GM19324 (cell line): ENCODE results near the gene POU6F2.

Experiments
- ATAC-seq: cut with Tn5 transposase; IDR thresholded peaks from one replicate; pipeline ENCODE4 v1.9.1; 2021; ENCODE audit warnings: mild to moderate bottlenecking, moderate library complexity; ENCODE audit not compliant: unreplicated experiment, low FRiP score

Gene POU6F2

DNA sequence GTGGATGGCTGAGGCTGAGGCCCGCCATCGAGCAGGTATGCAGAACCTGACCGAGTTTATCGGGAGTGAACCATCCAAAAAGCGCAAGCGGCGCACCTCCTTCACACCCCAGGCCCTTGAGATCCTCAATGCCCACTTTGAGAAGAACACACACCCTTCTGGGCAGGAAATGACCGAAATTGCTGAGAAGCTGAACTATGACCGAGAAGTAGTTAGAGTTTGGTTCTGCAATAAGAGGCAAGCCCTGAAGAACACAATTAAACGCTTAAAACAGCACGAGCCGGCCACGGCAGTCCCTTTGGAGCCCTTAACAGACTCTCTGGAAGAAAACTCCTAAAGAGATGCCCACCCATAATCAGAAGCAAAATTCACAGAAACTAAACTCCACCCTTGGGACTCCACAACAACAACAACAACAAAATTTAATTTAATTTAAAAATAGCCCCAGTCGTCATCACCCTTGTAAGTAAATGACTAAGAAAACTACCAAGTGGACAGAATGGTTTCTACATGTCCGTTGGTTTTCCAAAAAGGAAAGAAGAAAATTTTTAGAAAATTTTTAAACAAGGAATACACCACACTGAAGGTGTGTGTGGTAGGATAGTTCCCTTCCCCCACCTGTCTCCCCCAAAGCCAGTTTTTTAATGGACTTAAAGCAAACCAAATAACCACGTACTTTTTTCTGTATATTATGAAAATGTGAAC is 486.8 kb downstream of the POU6F2 start:
- ATAC-seq = peak; percentile 25

DNA sequence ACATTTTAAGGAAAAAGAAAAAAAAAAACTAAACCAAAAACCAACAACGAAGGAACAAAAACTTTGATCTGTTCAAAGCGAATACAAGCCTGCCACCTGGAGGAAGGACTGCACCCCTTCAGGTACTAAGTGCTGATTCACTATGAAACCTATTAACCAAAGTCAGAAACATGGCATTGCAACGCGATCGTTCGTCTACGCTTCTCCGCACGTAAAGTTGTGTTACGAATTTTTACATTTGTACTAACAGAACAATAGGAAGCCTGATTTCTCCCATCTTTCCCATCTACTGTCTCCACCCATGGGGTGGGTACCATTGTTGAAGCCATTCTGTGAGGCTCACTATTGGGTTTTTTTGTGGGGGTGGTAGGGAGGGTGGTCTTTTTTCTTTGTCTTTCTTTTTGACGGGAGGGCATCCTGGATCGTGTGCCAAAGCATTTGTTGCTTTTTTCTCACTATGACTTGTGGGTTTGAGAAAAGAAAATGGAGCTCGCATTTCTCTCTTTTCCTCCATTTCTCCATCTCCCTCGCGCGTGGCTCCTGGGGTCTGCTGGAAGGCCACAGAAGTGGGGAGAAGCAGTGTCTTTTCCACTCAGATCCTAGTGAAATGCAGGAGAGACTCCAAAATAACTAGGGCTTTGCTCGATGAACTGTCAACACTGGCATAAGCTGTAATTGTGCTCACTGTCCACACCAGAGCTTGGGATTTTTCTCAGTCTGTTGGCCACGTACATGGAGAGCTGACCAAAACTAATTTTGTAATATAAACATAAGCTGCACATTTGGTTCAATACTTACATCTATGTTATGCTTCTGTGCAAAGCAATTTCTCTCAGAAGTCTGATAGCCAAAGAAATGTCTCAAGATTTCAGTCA is 487.6 kb downstream of the POU6F2 start:
- peak; percentile 76 for ATAC-seq

- no peak for ATAC-seq
Measured at GRCh38 chr7:39468261-39468660, 490.6 kb downstream of the POU6F2 start.

DNA sequence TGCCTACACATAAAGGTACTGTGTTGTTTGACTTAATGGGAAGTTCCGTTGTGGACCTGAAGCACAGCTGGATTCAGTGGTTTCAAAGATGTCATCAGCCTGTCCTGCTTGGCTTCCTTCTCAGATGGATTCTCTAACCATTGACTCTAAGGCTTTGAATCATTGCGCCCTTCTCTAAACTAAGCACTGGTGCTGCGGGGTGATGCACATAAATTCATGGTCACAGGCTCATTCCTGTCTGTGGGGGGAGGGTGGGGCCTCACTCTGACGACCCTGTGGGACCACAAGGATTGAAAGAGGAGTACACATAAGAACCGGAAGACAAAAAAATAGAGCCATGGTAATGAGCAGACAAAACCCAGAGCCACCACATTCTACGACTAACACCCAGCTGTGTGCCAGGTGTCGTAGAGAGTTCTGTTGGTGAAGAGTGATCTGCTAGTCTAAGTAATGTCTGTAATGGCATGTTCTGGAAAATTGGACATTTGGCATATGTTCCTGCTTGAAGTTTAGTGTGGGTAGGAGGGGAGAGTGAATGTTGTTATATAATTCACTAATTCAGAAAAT is 491.2 kb downstream of the POU6F2 start:
- ATAC-seq = no peak

DNA sequence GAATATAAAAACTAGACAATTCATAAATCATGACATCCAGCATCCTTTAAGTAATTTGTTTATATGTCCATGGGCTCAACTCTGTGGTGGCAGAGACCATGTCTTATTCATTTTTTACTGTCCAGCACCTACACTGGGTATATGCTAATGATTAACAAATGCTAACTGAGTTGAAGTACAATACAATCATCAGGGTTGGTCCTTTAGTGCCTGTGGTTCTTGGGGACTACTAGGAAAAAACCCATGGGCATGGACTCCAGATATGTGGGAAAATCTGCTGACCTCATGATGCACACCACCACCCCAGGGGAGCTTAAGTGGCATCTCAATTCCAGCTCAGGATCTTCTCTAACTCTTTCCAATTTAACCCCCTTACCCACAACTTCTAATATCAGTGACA is 503.2 kb downstream of the POU6F2 start:
- ATAC-seq = no peak

GRCh38 chr7:39488467-39489393 is 511.0 kb downstream of the POU6F2 start:
- no peak for ATAC-seq

GRCh38 chr7:39490296-39490695 is 512.6 kb downstream of the POU6F2 start:
- ATAC-seq = no peak

DNA sequence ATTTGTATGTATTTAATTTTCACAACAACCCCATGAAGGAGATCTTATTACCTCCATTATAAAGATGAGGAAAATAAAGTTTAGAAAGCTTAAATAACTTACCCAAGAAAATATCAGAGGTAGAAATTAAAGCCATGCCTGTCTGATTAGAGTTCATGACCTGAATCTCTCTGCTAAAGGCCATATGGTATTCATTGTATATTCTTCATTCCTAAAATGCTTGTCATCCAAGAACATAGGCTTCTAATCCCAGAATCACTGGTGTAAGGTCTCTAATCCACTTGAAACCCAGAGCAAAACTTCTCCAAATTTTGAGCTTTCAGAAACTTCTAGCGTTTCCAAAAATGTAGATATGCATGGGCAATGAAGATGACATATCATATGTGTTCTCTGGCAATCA is 516.2 kb downstream of the POU6F2 start:
- no peak for ATAC-seq

- no peak for ATAC-seq
Measured at GRCh38 chr7:39501358-39501757, 523.6 kb downstream of the POU6F2 start.

- ATAC-seq = no peak
Measured at GRCh38 chr7:39504963-39505362, 527.3 kb downstream of the POU6F2 start.

- ATAC-seq = no peak
Measured at GRCh38 chr7:39507866-39508551, 530.3 kb downstream of the POU6F2 start.

- ATAC-seq = no peak
Measured at GRCh38 chr7:39509436-39509835, 531.7 kb downstream of the POU6F2 start.

- no peak for ATAC-seq
Measured at GRCh38 chr7:39509912-39510311, 532.2 kb downstream of the POU6F2 start.

DNA sequence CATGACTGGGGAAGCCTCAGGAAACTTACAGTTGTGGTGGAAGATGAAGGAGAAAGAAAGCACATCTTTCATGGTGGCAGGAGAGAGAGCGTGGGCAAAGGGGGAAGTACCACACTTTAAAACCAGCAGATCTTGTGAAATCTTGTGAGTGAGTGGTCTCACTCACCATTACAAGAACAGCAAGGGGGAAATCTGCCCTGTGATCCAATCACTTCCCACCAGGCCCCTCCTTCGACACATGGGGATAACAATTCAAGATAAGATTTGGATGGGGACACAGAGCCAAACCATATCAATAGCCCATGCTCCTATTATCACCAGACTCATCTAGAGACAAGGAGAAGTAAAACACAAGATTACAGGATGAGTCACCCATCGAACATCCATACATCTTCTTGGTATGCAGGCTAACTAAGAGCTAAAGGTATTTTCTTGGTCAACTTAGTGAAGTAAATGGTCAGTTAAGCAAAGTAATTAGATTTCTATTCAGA is 533.2 kb downstream of the POU6F2 start:
- ATAC-seq = no peak

DNA sequence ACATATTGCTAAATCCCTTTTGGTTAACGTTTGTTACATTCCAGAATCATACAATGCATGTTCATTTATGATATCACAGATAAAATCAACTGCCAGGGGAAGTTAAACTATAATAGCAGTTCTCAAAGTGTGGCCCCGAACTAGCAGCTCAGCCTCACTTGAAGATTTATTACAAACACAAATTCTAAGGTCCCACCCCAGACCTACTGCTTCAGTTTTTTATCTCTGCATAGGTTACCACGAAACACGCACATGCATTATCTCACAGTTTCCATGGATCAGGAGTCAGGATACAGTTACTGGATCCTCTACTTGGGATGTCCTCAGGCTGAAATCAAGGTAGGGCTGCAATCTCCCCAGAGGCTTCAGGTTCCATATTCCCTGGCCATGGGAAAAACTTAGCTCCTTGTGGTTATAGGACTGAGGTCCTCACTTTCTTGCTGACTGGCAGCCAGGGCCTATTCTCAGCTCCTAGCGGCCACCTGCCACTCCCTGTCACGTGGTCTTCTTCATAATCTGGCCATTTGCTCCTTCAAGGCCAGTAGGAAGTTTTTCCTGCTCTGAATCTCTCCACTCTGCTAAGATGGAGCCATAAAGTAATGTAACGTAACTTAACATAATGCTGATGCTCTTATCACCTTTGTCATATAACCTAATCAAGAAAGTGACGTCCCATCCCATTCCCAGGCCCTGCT is 538.0 kb downstream of the POU6F2 start:
- ATAC-seq = no peak

- no peak for ATAC-seq
Measured at GRCh38 chr7:39516498-39516897, 538.8 kb downstream of the POU6F2 start.

GRCh38 chr7:39517240-39517639 is 539.5 kb downstream of the POU6F2 start:
- no peak for ATAC-seq
